HL-60 (cell line): ENCODE results near the gene MT2A.

ENCODE experiments used
- DNase-seq, 2 experiments: peaks; one replicate each; pipeline ENCODE4 v3.0.0-alpha.2; 2010 to 2020; ENCODE audit warnings: low read depth in 1 of 2, low spot score in 1 of 2
- H3K27ac ChIP-seq: fragments of 250-450 bp; sonication (Bioruptor Pico); replicated peaks from 2 replicates; pipeline ENCODE4 v1.5.1; 2020; ENCODE audit warnings: mild to moderate bottlenecking, moderate library complexity
- H3K27me3 ChIP-seq: fragments of 250-450 bp; sonication (Bioruptor Pico); 2 replicates; pipeline ENCODE4 v1.5.1; 2021; ENCODE audit warnings: mild to moderate bottlenecking, moderate library complexity; ENCODE audit not compliant: insufficient read depth, poor library complexity, severe bottlenecking
- H3K4me3 ChIP-seq: replicated peaks from 2 replicates; pipeline ENCODE4 v1.5.1; 2011; ENCODE audit warnings: mild to moderate bottlenecking, control low read depth, low read length; ENCODE audit not compliant: insufficient read depth
- GABPA ChIP-seq: IDR thresholded peaks from 2 replicates; pipeline ENCODE4 v1.6.1; 2012; ENCODE audit warnings: low read depth
- POLR2AphosphoS5 ChIP-seq: IDR thresholded peaks from 2 replicates; pipeline ENCODE4 v1.6.1; 2012; ENCODE audit warnings: low read depth
- SPI1 ChIP-seq: IDR thresholded peaks from 2 replicates; pipeline ENCODE4 v1.6.1; 2012; ENCODE audit warnings: low read depth, mild to moderate bottlenecking, borderline replicate concordance
- TF ChIP-seq, protein P1 (sequence below): IDR thresholded peaks from 2 replicates; pipeline ENCODE4 v1.6.1; 2012; ENCODE audit warnings: low read depth; ENCODE audit not compliant: insufficient replicate concordance
- TF ChIP-seq, protein P2 (sequence below): IDR thresholded peaks from one replicate; pipeline ENCODE4 v1.5.1; 2011; ENCODE audit warnings: low read length, control low read depth, inconsistent platforms; ENCODE audit not compliant: insufficient read depth

MT2A gene

DNA sequence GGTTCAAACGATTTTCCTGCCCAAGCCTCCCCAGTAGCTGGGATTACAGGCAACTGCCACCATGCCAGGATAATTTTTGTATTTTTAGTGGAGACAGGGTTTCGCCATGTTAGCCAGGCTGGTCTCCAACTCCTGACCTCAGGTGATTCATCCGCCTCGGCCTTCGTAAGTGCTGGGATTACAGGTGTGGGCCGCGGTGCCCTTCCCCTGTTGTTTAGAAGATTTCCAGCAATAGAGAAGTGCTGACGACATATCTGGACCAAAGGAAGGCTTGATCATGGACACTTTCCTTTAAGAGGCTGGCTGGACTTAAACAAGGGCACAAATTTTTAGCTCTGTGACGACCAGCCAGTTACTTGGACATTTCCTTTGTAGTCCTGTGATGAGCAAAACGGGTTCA, 22.8 kb downstream of the MT2A start:
- no peak overlapping the region for H3K4me3 ChIP-seq
- DNase-seq = no peak
- peaks cover 58% of the 10 kb centered on the region for H3K27me3 ChIP-seq
- no peak for TF ChIP-seq POLR2AphosphoS5
- no peak for TF ChIP-seq GABPA
- TF ChIP-seq, protein P1, sequence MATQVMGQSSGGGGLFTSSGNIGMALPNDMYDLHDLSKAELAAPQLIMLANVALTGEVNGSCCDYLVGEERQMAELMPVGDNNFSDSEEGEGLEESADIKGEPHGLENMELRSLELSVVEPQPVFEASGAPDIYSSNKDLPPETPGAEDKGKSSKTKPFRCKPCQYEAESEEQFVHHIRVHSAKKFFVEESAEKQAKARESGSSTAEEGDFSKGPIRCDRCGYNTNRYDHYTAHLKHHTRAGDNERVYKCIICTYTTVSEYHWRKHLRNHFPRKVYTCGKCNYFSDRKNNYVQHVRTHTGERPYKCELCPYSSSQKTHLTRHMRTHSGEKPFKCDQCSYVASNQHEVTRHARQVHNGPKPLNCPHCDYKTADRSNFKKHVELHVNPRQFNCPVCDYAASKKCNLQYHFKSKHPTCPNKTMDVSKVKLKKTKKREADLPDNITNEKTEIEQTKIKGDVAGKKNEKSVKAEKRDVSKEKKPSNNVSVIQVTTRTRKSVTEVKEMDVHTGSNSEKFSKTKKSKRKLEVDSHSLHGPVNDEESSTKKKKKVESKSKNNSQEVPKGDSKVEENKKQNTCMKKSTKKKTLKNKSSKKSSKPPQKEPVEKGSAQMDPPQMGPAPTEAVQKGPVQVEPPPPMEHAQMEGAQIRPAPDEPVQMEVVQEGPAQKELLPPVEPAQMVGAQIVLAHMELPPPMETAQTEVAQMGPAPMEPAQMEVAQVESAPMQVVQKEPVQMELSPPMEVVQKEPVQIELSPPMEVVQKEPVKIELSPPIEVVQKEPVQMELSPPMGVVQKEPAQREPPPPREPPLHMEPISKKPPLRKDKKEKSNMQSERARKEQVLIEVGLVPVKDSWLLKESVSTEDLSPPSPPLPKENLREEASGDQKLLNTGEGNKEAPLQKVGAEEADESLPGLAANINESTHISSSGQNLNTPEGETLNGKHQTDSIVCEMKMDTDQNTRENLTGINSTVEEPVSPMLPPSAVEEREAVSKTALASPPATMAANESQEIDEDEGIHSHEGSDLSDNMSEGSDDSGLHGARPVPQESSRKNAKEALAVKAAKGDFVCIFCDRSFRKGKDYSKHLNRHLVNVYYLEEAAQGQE = no peak
- no peak for TF ChIP-seq SPI1
- TF ChIP-seq, protein P2, sequence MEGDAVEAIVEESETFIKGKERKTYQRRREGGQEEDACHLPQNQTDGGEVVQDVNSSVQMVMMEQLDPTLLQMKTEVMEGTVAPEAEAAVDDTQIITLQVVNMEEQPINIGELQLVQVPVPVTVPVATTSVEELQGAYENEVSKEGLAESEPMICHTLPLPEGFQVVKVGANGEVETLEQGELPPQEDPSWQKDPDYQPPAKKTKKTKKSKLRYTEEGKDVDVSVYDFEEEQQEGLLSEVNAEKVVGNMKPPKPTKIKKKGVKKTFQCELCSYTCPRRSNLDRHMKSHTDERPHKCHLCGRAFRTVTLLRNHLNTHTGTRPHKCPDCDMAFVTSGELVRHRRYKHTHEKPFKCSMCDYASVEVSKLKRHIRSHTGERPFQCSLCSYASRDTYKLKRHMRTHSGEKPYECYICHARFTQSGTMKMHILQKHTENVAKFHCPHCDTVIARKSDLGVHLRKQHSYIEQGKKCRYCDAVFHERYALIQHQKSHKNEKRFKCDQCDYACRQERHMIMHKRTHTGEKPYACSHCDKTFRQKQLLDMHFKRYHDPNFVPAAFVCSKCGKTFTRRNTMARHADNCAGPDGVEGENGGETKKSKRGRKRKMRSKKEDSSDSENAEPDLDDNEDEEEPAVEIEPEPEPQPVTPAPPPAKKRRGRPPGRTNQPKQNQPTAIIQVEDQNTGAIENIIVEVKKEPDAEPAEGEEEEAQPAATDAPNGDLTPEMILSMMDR = no peak
- no peak overlapping the region for H3K27ac ChIP-seq

DNA sequence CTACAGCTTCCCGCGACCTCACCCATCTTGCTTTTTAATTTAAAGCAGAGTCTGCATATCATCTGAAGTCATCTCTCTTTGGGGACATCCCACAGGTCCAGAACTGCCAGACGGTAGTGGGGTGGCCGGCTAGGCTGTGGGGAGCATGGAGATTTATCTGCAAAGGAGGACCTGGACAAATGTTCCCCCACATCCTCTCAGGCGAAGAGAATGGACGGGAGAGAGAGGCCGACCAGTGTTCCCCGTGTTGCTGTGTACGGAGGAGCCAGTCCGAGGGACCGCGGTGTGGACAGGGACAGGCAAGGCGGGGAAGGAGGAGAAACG, 23.4 kb downstream of the MT2A start:
- H3K27ac ChIP-seq = no peak overlapping the region

DNA sequence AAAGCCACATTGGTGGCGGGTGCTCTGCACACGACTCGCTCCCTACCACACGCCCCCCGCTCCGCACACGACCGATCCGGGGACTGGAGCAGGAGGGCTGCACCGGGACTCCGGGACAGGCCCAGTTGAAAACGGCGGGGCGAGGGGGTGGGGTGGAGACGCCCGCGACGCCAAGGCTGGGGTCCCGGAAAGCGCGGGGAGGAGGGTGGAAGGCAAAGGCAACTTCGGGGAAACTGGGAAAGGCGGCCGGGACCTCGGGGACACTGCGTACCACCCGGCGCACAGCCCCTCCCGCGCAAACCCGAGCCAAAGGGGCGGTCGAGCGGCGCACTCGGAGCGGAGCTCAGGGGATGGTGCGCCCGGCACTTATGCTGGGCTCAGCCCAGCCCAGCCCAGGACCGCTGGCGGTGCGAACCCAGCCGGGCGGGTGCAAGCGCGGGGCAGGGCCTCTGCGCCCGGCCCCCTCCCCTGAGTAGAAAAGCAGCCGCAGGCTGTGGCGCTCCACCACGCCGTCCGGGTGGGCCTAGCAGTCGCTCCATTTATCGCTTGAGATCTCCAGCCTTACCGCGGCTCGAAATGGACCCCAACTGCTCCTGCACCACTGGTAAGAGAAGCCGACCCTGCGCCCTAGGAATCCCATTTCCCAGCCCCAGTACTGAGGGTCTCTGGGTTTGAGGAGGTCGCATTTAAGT, 23.9 kb downstream of the MT2A start, which contains the start of gene MT1M:
Gene MT1M (plus strand): TSS at position 504 of the 692 bp plus-strand sequence. CDS start 73 bp downstream, at position 577.
- Histone ChIP-seq H3K27me3 (peaks cover 64% of the 10 kb centered on the region), H3K27ac (no peak within 1 kb of the TSS), H3K4me3 (peak within 1 kb of the TSS; percentile 39)
- no peak for DNase-seq
- no peak for TF ChIP-seq POLR2AphosphoS5
- TF ChIP-seq, protein P2 = no peak
- no peak for TF ChIP-seq GABPA
- no peak for TF ChIP-seq SPI1
- TF ChIP-seq, protein P1 = no peak

More for the DNA sequence above, 23.4 kb downstream of the MT2A start:
- peaks cover 60% of the 10 kb centered on the region for H3K27me3 ChIP-seq
- peak overlapping the region; percentile 39 for H3K4me3 ChIP-seq
- TF ChIP-seq, protein P1 = no peak
- no peak for TF ChIP-seq GABPA
- TF ChIP-seq, protein P2 = no peak
- TF ChIP-seq SPI1 = no peak
- no peak for TF ChIP-seq POLR2AphosphoS5
- DNase-seq = no peak
